ENCODE data around the gene TNK1.

Gene TNK1

GRCh38 chr17:7425316-7425715 lies 44.4 kb downstream of the TNK1 start, which contains the start of gene SPEM2:
Gene SPEM2 (plus strand): TSS chr17:7425616. CDS start chr17:7425689, 73 bp downstream.
- no peak for TF ChIP-seq CTCF (IDR thresholded peaks at IDR 0.05; ENCODE audit: unreplicated experiment in 3 of 3)
- H3K27ac Mint-ChIP-seq = no peak within 1 kb of the TSS
- no peaks in the 10 kb centered on the region for H3K9me3 Mint-ChIP-seq
- peaks cover 4% of the 10 kb centered on the region for H3K27me3 Mint-ChIP-seq (ENCODE audit: low read depth)
- H3K4me1 Mint-ChIP-seq = peaks cover 6% of the 10 kb centered on the region
- no peaks in the 10 kb centered on the region for H3K36me3 Mint-ChIP-seq (ENCODE audit: low read depth)
- H3K4me3 Mint-ChIP-seq = no peak within 1 kb of the TSS

- Mint-ChIP-seq H3K4me3 (no peak overlapping the region), H3K36me3 (ENCODE audit: low read depth) (no peaks in the 10 kb centered on the region), H3K4me1 (peaks cover 6% of the 10 kb centered on the region), H3K27ac (no peak overlapping the region), H3K9me3 (no peaks in the 10 kb centered on the region), H3K27me3 (ENCODE audit: low read depth) (peaks cover 8% of the 10 kb centered on the region)
- no peak for TF ChIP-seq CTCF (IDR thresholded peaks at IDR 0.05; ENCODE audit: unreplicated experiment in 3 of 3)
Measured at GRCh38 chr17:7425756-7426155, 44.9 kb downstream of the TNK1 start.

GRCh38 chr17:7426203-7426863 lies 45.4 kb downstream of the TNK1 start:
- no peak overlapping the region for H3K27ac Mint-ChIP-seq
- H3K4me3 Mint-ChIP-seq = no peak overlapping the region
- no peak for TF ChIP-seq CTCF (IDR thresholded peaks at IDR 0.05; ENCODE audit: unreplicated experiment in 3 of 3)
- no peaks in the 10 kb centered on the region for H3K9me3 Mint-ChIP-seq
- H3K27me3 Mint-ChIP-seq (ENCODE audit: low read depth) = peaks cover 9% of the 10 kb centered on the region
- peaks cover 6% of the 10 kb centered on the region for H3K4me1 Mint-ChIP-seq
- no peaks in the 10 kb centered on the region for H3K36me3 Mint-ChIP-seq (ENCODE audit: low read depth)

- no peak overlapping the region for H3K27ac Mint-ChIP-seq
- no peaks in the 10 kb centered on the region for H3K36me3 Mint-ChIP-seq (ENCODE audit: low read depth)
- TF ChIP-seq CTCF (IDR thresholded peaks at IDR 0.05; ENCODE audit: unreplicated experiment in 3 of 3) = no peak
- H3K4me3 Mint-ChIP-seq = no peak overlapping the region
- H3K27me3 Mint-ChIP-seq (ENCODE audit: low read depth) = peaks cover 9% of the 10 kb centered on the region
- H3K4me1 Mint-ChIP-seq = peaks cover 6% of the 10 kb centered on the region
- H3K9me3 Mint-ChIP-seq = no peaks in the 10 kb centered on the region
Measured at GRCh38 chr17:7426896-7427489, 46.1 kb downstream of the TNK1 start.

- TF ChIP-seq CTCF (IDR thresholded peaks at IDR 0.05; ENCODE audit: unreplicated experiment in 3 of 3) = no peak
- H3K36me3 Mint-ChIP-seq (ENCODE audit: low read depth) = no peaks in the 10 kb centered on the region
Measured at GRCh38 chr17:7427549-7427948, 46.7 kb downstream of the TNK1 start.

GRCh38 chr17:7428557-7428956 lies 47.7 kb downstream of the TNK1 start, which contains the start of gene SPEM3:
Gene SPEM3 (plus strand): TSS chr17:7428857. CDS start chr17:7428903, 46 bp downstream.
- H3K36me3 Mint-ChIP-seq (ENCODE audit: low read depth) = no peaks in the 10 kb centered on the region
- no peaks in the 10 kb centered on the region for H3K9me3 Mint-ChIP-seq
- peaks cover 9% of the 10 kb centered on the region for H3K27me3 Mint-ChIP-seq (ENCODE audit: low read depth)
- H3K4me1 Mint-ChIP-seq = peaks cover 4% of the 10 kb centered on the region
- H3K4me3 Mint-ChIP-seq = no peak within 1 kb of the TSS
- H3K27ac Mint-ChIP-seq = no peak within 1 kb of the TSS
- no peak for TF ChIP-seq CTCF (IDR thresholded peaks at IDR 0.05; ENCODE audit: unreplicated experiment in 3 of 3)

More at GRCh38 chr17:7427549-7427948, 46.7 kb downstream of the TNK1 start:
- H3K27ac Mint-ChIP-seq = no peak overlapping the region
- peaks cover 6% of the 10 kb centered on the region for H3K4me1 Mint-ChIP-seq
- H3K27me3 Mint-ChIP-seq (ENCODE audit: low read depth) = peaks cover 9% of the 10 kb centered on the region
- no peak overlapping the region for H3K4me3 Mint-ChIP-seq
- no peaks in the 10 kb centered on the region for H3K9me3 Mint-ChIP-seq
